Measurements from ENCODE around the gene ZNF546.

DNA sequence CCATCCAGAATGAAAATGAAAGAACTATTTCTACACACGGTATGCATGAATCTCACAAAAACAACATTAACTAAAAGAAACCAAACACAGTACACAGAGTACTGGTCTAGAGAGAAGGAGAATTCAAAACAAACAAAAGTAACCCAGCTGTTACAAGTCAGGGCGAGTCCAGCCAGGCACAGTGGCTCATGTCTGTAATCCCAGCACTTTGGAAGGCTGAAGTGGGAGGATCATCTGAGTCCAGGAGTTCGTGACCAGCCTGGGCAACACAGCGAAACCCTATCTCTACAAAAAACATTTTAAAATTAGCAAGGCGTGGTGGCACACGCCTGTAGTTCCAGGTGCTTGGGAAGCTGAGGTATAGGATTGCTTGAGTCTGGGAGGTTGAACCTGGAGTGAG lies 27.6 kb upstream of the ZNF546 start:
- TF ChIP-seq CTCF (conservative IDR thresholded peaks at IDR 0.05; ENCODE audit: low read length) (no peak), EZH2phosphoT487 (IDR thresholded peaks at IDR 0.05; ENCODE audit: borderline replicate concordance, low read depth, low read length) (no peak)
